Natural killer cell (primary cell): Measurements from ENCODE around the gene INTS7. TPM values are rescaled to one million over a fixed set of nuclear protein-coding genes. Genes with fewer than 3 reads are reported as not detected.

Experiments
- ATAC-seq, 3 donors: fragments of 150-1000 bp in 2 of 3; fragments of 200-7000 bp in 1 of 3; cut with Tn5 transposase; 1 replicate in 1 of 3; 2 replicates in 2 of 3; pipeline ENCODE4 v1.10.0; 2021; ENCODE audit warnings: mild to moderate bottlenecking in 2 of 3, moderate library complexity in 2 of 3
- DNase-seq, 2 donors: peaks; one replicate each; pipeline versions ENCODE4 v3.0.0 to v3.0.0-alpha.2; 2013 to 2021; ENCODE audit warnings: mixed read lengths in 1 of 2
- H3K27ac ChIP-seq: one replicate; pipeline ENCODE4 v1.5.1; 2013; ENCODE audit warnings: mild to moderate bottlenecking, low read length
- H3K27me3 ChIP-seq: one replicate; pipeline ENCODE4 v1.6.1; 2013; ENCODE audit warnings: low read length; ENCODE audit not compliant: control insufficient read depth, insufficient read depth
- H3K36me3 ChIP-seq: one replicate; pipeline ENCODE4 v1.6.1; 2013; ENCODE audit warnings: low read length; ENCODE audit not compliant: control insufficient read depth, insufficient read depth
- H3K4me1 ChIP-seq: one replicate; pipeline ENCODE4 v1.6.1; 2013; ENCODE audit warnings: low read length; ENCODE audit not compliant: control insufficient read depth, insufficient read depth
- H3K4me3 ChIP-seq: one replicate; pipeline ENCODE4 v1.5.1; 2013; ENCODE audit warnings: low read length
- H3K9me3 ChIP-seq: one replicate; pipeline ENCODE4 v1.6.1; 2013; ENCODE audit warnings: low read length; ENCODE audit not compliant: control insufficient read depth, insufficient read depth
- H3K27ac Mint-ChIP-seq, 2 donors: one replicate each; pipeline ENCODE4 v1.8.0; 2022; ENCODE audit warnings: mild to moderate bottlenecking in 2 of 2, mixed read lengths in 2 of 2, moderate library complexity in 1 of 2
- H3K27me3 Mint-ChIP-seq, 2 donors: one replicate each; pipeline ENCODE4 v1.8.0; 2022; ENCODE audit warnings: low read depth in 2 of 2, mixed read lengths in 2 of 2
- H3K36me3 Mint-ChIP-seq: one replicate; pipeline ENCODE4 v1.8.0; 2022; ENCODE audit warnings: mixed read lengths
- H3K4me1 Mint-ChIP-seq, 2 donors: one replicate each; pipeline ENCODE4 v1.8.0; 2022; ENCODE audit warnings: mixed read lengths in 2 of 2
- H3K4me3 Mint-ChIP-seq: one replicate; pipeline ENCODE4 v1.8.0; 2022; ENCODE audit warnings: mild to moderate bottlenecking, moderate library complexity, mixed read lengths
- H3K9me3 Mint-ChIP-seq, 2 donors: one replicate each; pipeline ENCODE4 v1.8.0; 2022; ENCODE audit warnings: mixed read lengths in 2 of 2
- WGBS: methylation state at CpG from one replicate; pipeline ENCODE4 v1.1.7; 2013; ENCODE audit warnings: missing lambda C conversion rate; ENCODE audit not compliant: insufficient coverage; 5-methylcytosine and 5-hydroxymethylcytosine counted together
- intact Hi-C: fragments of 100-400 bp; cut with micrococcal nuclease; formaldehyde crosslinking; loops from one replicate; pipeline ENCODE4 v1.14.2; 2022
- total RNA-seq, 4 donors: library from RNA; stranded (reverse); fragments of 120-200 nt in 1 of 4; gene quantifications; one replicate each; pipeline versions ENCODE4 v1.2.3 to v1.2.4, GENCODE V29; 2013 to 2022
- TF ChIP-seq, protein P1 (sequence below): fragments of 200-600 bp; IDR thresholded peaks from one replicate; pipeline ENCODE4 v1.8.0; 2022; ENCODE audit warnings: antibody characterized with exemption

Gene INTS7
- total RNA-seq, 3 donors from 2014 or later (not counting 1 experiment from before 2014, with no cell fraction given), result 10.0 to 20.3 (median 11.0) TPM

DNA sequence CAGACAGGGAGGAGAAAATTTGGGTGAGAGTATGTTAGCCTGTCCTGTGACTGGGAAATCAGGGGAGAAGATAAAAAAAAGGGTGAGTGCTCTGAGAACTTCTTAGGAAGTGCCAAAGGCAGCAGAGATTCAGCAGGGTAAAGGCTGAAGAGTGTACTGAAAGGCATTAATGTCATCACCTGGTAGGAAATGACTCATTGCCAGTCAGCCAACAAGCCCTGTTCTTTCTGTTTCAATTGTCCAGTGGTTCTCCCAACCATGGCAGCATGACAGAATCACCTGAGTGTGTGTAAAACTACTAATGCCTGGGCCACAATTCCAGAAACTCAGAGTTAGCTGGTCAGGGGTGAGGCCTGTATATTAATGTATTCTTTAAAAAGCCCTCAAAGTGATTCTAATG lies 83.5 kb downstream of the INTS7 start:
- DNase-seq (no peak), ATAC-seq (no peak)
- Mint-ChIP-seq H3K36me3 (no peaks in the 10 kb centered on the region), H3K4me1 (no peaks in the 10 kb centered on the region), H3K27ac (no peak overlapping the region), H3K9me3 (no peaks in the 10 kb centered on the region), H3K4me3 (no peak overlapping the region), H3K27me3 (no peaks in the 10 kb centered on the region)
- Histone ChIP-seq H3K9me3 (no peaks in the 10 kb centered on the region), H3K4me1 (no peaks in the 10 kb centered on the region), H3K27me3 (no peaks in the 10 kb centered on the region), H3K36me3 (peaks cover 6% of the 10 kb centered on the region), H3K27ac (no peak overlapping the region), H3K4me3 (no peak overlapping the region)
- intact Hi-C loops, result no loop called here
- TF ChIP-seq, protein P1, sequence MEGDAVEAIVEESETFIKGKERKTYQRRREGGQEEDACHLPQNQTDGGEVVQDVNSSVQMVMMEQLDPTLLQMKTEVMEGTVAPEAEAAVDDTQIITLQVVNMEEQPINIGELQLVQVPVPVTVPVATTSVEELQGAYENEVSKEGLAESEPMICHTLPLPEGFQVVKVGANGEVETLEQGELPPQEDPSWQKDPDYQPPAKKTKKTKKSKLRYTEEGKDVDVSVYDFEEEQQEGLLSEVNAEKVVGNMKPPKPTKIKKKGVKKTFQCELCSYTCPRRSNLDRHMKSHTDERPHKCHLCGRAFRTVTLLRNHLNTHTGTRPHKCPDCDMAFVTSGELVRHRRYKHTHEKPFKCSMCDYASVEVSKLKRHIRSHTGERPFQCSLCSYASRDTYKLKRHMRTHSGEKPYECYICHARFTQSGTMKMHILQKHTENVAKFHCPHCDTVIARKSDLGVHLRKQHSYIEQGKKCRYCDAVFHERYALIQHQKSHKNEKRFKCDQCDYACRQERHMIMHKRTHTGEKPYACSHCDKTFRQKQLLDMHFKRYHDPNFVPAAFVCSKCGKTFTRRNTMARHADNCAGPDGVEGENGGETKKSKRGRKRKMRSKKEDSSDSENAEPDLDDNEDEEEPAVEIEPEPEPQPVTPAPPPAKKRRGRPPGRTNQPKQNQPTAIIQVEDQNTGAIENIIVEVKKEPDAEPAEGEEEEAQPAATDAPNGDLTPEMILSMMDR, result no peak

DNA sequence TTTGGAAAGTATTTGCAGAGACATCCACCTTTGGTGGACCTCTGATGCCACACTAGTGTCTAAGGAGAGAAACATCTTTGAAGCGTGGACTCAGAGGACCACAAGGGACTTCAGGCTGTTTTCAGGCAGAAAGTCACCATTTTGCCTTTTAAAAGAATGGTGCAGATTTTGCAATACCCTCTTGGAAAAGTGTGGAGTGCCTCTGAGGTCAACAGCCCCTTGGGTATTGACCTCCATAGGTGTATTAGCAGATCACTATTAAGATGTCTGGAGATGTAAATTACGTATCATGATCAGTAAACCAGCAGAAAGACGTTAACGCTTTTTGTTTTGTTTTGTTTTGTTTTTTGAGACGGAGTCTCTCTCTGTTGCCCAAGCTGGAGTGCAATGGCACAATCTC lies 87.0 kb downstream of the INTS7 start:
- no peaks in the 10 kb centered on the region for H3K4me1 ChIP-seq
- no peak for ATAC-seq
- H3K4me3 ChIP-seq, result no peak overlapping the region
- Mint-ChIP-seq H3K4me3 (no peak overlapping the region), H3K36me3 (no peaks in the 10 kb centered on the region), H3K9me3 (no peaks in the 10 kb centered on the region), H3K27ac (no peak overlapping the region), H3K27me3 (no peaks in the 10 kb centered on the region), H3K4me1 (no peaks in the 10 kb centered on the region)
- intact Hi-C loops, result no loop called here
- no peak for DNase-seq
- peaks cover 12% of the 10 kb centered on the region for H3K36me3 ChIP-seq
- no peak overlapping the region for H3K27ac ChIP-seq
- H3K27me3 ChIP-seq, result no peaks in the 10 kb centered on the region
- TF ChIP-seq, protein P1, result no peak
- H3K9me3 ChIP-seq, result no peaks in the 10 kb centered on the region
- WGBS, result over 99% methylated on average over 5 of the region's 5 CpGs

DNA sequence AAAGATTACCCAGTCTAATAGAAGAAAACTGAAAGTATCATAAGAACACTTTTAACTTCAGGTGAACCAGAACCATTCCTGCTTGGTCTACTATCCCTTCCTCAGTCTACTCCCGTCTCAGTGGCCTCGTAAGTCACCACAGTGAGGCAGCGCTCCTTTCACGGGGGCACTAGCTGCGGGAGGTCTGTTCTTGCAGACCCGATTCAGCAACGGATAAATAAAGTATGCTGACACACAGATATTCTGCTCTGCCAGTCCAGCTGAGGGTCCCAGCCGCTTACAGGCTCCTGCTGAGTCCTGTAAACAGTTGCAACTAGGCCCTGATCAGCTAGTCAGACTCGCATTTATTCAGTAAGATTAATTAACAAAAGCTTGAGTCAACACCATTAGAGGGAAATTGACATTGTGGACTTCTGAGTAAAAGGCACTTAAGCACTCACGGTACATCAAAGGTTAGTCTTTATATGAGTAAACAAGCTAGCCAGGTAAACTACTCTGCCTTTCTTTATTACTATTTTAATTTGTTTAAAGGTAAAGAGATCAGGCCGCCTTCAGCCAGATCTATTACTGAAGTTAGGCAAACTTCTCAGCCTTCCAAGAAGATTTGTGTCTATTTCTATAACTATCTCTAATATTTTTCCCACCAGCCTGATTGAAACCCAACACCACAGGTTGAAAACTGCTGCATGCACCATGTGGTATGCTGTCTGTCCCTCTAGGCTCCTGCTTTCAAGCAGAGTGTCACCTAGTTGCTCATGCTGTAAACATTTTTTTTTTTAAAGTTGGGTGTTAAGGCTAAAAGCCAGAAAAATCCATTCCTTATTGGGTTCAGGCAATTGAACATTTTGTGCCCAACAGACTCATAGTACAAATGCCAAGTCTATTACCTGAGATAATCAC lies 87.7 kb downstream of the INTS7 start:
- H3K27ac Mint-ChIP-seq, result no peak overlapping the region
- H3K27me3 Mint-ChIP-seq, result no peaks in the 10 kb centered on the region
- 98% methylated on average over 10 of the region's 11 CpGs for WGBS
- ATAC-seq (no peak), DNase-seq (no peak)
- Histone ChIP-seq H3K4me1 (no peaks in the 10 kb centered on the region), H3K4me3 (no peak overlapping the region), H3K36me3 (peaks cover 12% of the 10 kb centered on the region), H3K27ac (no peak overlapping the region), H3K9me3 (no peaks in the 10 kb centered on the region), H3K27me3 (no peaks in the 10 kb centered on the region)
- intact Hi-C loops, result no loop called here
- no peak overlapping the region for H3K4me3 Mint-ChIP-seq
- TF ChIP-seq, protein P1, result no peak
- no peaks in the 10 kb centered on the region for H3K36me3 Mint-ChIP-seq
- no peaks in the 10 kb centered on the region for H3K9me3 Mint-ChIP-seq
- H3K4me1 Mint-ChIP-seq, result no peaks in the 10 kb centered on the region
